Loucy (cell line): ENCODE data around the gene RSRC2.

Experiments used
- EZH2phosphoT487 ChIP-seq: fragments of 200-600 bp; IDR thresholded peaks from 2 replicates; pipeline ENCODE4 v1.6.1; 2018; ENCODE audit warnings: antibody characterized with exemption, mild to moderate bottlenecking, moderate library complexity, borderline replicate concordance
- TF ChIP-seq, protein P1 (sequence below): fragments of 200-600 bp; sonication (generic); conservative IDR thresholded peaks from 2 replicates; pipeline ENCODE4 v1.5.1; 2014; ENCODE audit warnings: mild to moderate bottlenecking, antibody characterized with exemption, low read length

DNA sequence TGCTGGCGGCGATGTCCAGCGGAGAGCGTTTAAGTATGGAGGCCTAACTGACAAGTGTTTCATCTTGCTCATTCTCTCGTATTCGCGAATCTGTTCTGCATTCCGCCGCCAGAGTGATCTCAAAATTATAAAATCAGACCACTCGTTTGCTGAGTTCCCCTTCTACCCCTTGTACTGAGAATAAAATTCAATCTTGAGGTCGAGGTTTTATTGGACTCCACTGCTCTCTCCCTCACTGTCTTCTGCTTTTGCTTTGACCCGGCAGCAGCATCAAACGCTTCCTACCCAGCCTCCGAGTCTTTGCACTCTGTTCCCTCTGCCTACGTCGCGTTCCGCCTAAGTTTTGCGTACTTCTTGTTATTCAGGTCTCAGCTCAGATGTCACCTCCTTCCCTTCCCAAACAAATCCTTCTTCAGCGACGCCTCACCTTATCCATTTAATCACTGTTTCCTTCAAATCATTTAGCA is 775 bp upstream of the RSRC2 start:
- TF ChIP-seq, protein P1, sequence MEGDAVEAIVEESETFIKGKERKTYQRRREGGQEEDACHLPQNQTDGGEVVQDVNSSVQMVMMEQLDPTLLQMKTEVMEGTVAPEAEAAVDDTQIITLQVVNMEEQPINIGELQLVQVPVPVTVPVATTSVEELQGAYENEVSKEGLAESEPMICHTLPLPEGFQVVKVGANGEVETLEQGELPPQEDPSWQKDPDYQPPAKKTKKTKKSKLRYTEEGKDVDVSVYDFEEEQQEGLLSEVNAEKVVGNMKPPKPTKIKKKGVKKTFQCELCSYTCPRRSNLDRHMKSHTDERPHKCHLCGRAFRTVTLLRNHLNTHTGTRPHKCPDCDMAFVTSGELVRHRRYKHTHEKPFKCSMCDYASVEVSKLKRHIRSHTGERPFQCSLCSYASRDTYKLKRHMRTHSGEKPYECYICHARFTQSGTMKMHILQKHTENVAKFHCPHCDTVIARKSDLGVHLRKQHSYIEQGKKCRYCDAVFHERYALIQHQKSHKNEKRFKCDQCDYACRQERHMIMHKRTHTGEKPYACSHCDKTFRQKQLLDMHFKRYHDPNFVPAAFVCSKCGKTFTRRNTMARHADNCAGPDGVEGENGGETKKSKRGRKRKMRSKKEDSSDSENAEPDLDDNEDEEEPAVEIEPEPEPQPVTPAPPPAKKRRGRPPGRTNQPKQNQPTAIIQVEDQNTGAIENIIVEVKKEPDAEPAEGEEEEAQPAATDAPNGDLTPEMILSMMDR, result no peak
- no peak for TF ChIP-seq EZH2phosphoT487
